ENCODE measurements around the gene AMDHD2.
"Not testable (repeated sequence)": the region's sequence is repeated elsewhere in the genome, so short reads cannot be mapped to it uniquely, and the experiment has no call there.

DNA sequence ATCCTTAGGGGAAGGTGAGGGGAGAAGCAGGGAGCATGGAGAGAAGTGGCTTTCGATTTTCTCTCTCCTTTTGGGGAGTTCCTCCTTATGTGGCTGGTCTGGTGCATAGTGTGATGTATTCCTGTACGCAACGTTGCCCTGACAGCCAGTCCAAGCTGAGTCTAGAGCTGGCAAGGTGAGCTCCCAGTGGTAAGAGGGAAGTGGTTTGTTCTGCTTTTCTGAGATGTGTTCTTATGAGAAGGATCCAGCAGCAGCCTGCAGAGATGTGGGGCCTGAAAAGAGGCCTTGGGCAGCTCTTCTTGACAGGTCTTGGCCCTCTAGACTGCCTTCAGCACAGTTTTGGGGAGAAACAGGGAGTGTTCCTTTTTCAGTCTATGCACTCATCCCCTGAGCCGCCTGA, 20.7 kb downstream of the AMDHD2 start:
- TF ChIP-seq, protein P1, sequence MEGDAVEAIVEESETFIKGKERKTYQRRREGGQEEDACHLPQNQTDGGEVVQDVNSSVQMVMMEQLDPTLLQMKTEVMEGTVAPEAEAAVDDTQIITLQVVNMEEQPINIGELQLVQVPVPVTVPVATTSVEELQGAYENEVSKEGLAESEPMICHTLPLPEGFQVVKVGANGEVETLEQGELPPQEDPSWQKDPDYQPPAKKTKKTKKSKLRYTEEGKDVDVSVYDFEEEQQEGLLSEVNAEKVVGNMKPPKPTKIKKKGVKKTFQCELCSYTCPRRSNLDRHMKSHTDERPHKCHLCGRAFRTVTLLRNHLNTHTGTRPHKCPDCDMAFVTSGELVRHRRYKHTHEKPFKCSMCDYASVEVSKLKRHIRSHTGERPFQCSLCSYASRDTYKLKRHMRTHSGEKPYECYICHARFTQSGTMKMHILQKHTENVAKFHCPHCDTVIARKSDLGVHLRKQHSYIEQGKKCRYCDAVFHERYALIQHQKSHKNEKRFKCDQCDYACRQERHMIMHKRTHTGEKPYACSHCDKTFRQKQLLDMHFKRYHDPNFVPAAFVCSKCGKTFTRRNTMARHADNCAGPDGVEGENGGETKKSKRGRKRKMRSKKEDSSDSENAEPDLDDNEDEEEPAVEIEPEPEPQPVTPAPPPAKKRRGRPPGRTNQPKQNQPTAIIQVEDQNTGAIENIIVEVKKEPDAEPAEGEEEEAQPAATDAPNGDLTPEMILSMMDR (IDR thresholded peaks at IDR 0.05) = not testable (repeated sequence)
- TF ChIP-seq POLR2A (IDR thresholded peaks at IDR 0.05) = not testable (repeated sequence)
